Skeletal muscle cell (primary cell): ENCODE results near the gene SEPTIN5.

Experiments used
- DNase-seq: peaks from one replicate; pipeline ENCODE4 v3.0.0-alpha.2; 2010; ENCODE audit warnings: low read depth
- H3K4me3 ChIP-seq: 2 replicates; pipeline ENCODE4 v1.5.1; 2011; ENCODE audit warnings: low read depth, mild to moderate bottlenecking, control low read depth, low read length, moderate library complexity

The SEPTIN5 gene

DNA sequence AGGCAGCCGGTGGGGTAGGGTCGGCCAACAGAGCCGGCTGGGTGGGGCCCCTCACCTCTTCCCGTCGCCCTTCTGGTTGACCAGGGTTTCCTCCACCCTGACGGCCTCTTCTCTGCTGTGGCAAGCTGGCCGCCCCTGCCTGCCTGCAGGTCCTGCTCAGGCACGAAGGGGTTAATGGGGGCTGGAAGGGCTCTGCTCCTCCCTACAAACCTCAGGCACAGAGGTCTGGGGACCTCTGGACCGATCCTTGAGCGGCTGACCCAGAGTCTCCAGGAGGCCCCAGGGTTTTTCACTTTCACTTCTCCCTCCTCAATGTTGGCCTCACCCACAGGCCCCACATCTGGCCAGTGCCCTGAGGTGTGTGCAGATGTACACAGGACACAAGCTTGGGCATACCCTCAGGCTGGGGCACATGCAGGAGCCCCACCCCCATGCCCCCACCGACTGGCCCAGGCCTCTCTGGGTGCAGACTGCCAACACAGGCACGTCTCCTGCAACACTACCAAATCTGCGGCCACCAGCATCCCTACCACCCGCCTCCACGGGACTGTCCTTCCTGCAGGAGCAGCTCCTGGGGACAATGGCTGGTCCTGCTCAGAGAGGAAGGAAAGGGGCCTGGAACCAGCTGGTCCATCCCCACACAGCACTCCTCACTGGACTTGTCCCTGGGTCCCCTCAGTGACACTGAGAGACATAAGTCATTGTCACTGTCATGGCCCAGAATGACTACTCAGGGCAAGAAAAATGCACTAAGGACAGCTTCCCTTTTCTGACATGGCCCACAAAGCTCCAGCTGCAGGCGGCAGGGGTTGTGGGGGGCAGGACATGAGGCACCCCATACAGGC lies 43.1 kb downstream of the SEPTIN5 start:
- no peak overlapping the region for H3K4me3 ChIP-seq
- no peak for DNase-seq

DNA sequence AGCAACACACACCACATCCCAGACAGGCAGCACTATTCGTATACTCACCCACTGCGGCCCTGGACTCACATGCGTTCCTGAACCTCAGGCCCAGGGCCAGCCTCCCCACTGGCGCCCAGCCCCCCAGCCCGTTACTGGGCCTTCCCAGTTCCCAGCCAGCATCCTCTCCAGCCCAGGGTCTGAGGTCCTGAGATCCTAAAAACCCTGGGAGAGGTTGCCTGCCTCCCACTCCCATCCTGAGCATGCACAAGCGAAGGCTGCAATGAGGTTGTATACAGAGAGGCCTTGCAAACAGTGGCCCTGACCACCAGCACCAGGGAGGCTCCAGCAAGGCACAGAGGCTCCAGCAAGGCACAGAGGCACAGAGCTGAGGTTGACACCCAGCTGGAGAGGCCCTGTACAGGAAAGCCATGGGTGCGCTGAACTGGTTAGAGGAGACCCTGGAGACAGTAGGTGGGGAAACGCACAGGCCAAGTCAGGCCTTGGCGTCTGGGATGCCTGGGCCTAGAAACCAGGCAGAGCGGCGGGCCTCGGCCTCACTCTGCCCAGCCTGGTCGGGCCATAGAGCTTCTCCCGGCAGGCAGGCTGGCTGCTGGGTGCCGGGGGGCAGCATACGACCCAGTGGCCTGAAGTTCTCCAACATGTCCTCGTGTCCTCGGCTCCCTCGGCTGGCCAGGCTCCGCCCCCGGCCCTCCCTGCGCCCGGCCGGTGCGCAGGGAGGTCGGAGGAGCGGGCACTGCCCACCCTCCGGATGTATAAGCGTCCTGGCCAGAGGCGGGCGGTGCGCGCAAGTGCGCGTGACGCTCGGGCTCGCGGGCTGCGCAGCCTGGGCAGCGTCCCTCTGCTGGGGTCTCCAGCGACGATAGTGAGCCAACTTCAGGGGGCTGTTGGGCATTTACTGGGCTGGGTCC lies 43.9 kb downstream of the SEPTIN5 start:
- no peak overlapping the region for H3K4me3 ChIP-seq
- DNase-seq = no peak

DNA sequence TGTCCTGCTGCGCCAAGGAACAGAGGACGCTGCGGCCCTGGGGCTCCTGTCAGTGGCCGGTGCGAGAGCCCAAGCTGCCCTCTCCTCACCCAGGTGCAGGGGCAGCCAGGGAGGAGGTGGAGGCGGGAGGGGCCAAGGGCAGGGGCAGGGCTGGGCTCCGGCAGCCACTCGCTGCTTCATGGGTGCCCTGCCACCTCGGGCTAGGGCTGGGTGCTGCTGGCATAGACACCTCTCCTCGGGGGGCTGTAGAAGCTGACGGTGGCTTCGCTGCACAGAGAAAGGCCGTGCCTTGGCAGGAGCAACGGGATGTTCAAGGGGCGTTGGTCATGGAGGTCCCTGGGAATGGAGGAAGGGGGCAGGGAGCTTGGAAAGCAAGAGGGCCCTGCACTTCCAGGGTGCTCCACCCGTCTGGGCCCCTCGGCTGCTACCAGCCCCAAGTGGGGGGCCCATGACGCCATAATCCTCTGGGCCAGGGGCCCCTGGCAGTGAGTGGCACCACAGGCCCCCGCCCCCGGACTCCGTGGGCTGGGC lies 44.7 kb downstream of the SEPTIN5 start:
- no peak overlapping the region for H3K4me3 ChIP-seq

DNA sequence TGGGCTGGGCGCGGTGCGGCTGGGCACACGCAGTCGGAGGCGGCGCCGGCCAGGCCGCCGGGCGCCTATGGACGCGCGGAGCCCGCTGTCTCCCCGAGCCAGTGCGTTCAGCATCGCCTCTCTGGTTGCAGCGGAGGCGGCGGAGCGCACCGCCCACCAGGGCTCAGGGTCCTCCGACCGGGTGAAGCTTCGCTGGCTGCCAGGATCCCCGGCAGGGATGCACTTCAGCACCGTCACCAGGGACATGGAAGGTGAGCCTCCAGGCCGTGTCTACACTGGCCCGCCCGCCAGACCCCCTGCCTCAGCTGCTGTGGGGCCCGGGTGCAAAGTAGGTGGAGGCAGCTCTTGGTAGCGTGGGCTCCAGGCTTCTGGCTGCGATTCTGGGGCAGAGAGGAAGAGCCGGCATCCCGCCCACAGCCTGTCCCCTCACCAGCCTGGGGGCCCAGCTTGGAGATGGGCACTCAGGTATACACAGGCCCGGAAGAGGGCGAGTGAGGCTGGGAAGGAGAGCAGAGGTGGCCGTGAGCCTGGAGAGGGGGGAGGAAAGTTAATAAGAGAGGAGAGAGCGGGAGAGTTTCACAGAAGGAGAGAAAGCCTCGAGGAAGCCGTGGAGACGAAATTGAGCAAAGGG lies 45.2 kb downstream of the SEPTIN5 start:
- peak overlapping the region; percentile 22 for H3K4me3 ChIP-seq
- DNase-seq = no peak

More for the DNA sequence above, 44.7 kb downstream of the SEPTIN5 start:
- DNase-seq = no peak

GRCh38 chr22:19760058-19760950 lies 46.0 kb downstream of the SEPTIN5 start, which contains the start of gene TBX1:
TBX1 (plus strand) TSS chr22:19760778; CDS start chr22:19760844, 66 bp downstream.
- H3K4me3 ChIP-seq = peak within 1 kb of the TSS; percentile 46
- no peak for DNase-seq

- no peak for DNase-seq
- H3K4me3 ChIP-seq = peak overlapping the region; percentile 46
Observed at GRCh38 chr22:19760951-19761724, 46.8 kb downstream of the SEPTIN5 start.

GRCh38 chr22:19761725-19762567 lies 47.6 kb downstream of the SEPTIN5 start:
- no peak for DNase-seq
- peak overlapping the region; percentile 46 for H3K4me3 ChIP-seq

DNA sequence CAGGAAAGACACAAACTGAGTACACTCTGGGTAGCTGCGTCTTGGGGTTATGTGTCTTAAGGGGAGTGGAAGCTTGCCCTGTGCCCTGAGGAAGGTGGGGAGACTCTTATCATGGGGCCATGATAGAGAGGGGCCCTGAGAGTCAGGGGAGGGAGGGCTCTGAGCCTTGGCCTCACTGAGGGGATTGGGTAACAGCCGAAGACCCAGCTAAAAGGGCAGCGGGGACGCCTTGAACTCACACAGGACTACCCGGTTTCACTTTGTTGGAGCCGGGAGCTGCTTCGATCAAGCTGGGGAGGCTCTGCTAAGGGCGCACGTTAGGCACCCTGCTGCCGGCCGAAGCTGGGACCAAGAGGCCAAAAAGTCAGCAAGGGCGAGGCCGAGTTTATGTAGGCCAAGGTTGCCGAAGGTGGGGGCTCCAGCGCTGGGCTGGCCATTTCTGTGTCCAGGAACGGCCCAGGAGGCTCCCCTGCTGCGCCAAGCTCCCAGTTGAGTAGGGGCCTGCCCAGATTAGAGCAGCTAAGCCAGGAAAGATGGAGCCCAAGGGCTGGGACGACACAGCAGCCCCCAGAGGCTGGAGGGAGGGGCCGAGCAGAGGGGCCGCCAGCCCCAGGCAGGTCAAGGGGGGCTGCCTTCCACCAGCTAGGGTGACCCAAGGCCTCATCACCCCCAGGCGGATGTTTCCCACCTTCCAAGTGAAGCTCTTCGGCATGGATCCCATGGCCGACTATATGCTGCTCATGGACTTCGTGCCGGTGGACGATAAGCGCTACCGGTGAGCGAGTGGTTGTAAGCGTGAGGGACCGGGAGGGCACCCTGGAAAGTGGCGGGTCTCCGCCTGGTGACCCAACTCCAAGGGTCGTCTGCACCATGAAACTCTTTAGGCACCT lies 48.5 kb downstream of the SEPTIN5 start:
- DNase-seq = no peak
- peak overlapping the region; percentile 46 for H3K4me3 ChIP-seq

DNA sequence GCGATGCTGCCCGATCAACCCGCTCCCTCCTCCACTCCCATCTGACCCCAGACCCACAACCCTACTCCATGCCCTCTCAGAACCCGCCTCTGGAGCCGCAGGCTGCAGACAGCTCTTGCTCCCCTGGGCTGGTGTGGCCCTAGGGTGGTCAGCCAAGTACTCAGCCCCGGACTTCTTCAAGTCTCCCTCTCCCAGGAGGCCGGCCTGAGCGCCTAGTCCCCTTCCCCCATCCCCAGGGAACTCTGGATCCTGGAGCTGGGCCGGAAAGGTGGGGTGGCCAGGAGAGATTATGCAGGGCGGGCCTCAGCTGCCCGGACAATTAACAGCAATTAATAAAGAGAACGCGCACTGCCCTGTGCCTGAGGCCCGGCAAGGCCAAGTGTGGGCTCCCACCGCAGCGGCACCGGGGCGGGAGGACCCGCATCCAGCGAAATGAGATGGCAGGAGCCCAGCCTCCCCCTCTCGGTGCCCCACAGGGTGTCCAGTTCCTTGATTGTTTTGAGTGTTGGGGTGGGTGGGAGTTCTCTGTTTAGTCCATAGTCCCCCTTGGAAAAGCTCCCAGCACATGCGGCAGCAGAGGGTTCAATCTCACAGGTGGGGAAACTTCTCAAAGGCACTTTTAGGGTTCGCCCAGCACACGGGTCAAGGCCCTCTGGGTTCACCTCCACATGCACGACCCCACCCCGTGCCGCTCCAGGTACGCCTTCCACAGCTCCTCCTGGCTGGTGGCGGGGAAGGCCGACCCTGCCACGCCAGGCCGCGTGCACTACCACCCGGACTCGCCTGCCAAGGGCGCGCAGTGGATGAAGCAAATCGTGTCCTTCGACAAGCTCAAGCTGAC lies 49.4 kb downstream of the SEPTIN5 start:
- H3K4me3 ChIP-seq = peak overlapping the region; percentile 46
- no peak for DNase-seq

- no peak for DNase-seq
Observed at GRCh38 chr22:19764299-19764593, 49.9 kb downstream of the SEPTIN5 start.

DNA sequence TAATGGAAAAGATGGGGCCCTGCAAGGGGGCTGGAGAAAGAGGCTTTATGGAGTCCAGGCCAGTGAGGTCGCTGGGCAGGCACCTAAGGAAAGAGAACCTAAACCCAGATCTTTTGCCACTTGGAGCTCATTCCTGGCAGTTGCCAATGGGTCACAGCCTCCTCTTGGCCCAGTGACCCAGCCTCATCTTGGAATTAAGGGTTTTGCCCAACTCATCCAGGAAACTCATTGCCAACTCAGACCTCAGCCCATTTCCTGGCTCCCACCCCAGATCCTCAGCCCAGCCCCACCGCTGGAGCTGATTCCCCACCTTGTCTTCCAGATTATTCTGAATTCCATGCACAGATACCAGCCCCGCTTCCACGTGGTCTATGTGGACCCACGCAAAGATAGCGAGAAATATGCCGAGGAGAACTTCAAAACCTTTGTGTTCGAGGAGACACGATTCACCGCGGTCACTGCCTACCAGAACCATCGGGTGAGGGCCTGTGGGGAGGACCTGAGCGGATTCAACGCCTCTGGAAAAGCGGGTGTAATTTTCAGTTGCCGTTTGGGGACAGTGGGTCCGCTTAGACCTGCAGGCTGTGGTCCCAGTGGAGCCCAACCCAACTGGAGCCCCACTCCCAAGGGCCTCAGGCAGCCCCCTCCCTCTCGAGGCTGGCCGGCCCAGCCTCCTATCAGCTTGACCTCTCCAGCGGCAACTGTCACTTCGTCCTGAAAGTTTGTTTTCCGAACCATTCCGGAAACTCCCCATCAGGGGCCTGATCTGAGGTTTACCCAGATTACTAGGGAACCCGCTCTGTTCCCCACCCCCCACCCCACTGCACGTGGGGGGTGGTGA lies 50.6 kb downstream of the SEPTIN5 start:
- no peak for DNase-seq
- H3K4me3 ChIP-seq = no peak overlapping the region

More at GRCh38 chr22:19764299-19764593, 49.9 kb downstream of the SEPTIN5 start:
- no peak overlapping the region for H3K4me3 ChIP-seq

DNA sequence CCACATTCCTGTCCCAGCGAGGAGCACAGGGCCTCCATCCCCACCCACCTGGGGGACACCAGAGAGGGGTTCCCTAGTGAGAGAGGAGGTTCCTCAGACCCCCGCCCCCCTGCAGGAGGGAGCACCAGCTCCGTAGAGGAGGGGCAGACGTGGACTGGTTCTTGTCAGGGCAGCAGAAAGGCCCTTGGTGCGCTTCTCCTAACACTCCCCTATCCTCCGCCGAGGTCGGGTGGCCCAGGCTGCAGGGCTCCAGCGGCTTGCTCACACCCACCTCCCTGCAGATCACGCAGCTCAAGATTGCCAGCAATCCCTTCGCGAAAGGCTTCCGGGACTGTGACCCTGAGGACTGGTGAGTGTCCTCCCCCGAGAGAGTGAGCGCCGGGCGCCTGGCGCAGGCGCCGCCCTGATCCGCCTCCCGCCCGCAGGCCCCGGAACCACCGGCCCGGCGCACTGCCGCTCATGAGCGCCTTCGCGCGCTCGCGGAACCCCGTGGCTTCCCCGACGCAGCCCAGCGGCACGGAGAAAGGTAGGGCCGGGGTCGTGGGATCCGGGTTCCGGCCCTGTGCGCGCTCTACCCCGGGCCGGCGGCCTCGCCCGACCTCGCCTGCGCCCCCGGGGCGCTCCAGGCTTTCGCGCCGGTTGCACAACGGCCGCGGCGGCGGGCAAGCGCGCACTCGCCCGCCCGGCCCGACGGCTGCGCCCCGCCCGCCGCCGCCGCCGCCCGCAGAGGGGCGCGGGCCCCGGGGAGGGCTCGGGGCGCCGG lies 51.4 kb downstream of the SEPTIN5 start:
- no peak overlapping the region for H3K4me3 ChIP-seq

DNA sequence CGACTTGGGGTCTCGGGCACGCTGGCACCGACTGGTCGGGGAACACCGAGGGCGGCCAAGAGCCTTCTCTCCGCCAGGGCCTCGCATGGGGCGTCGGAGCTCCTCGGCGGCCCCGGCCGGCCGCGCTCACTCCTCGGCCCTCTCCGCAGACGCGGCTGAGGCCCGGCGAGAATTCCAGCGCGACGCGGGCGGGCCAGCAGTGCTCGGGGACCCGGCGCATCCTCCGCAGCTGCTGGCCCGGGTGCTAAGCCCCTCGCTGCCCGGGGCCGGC lies 51.9 kb downstream of the SEPTIN5 start:
- H3K4me3 ChIP-seq = no peak overlapping the region
- no peak for DNase-seq

More for the DNA sequence above, 51.4 kb downstream of the SEPTIN5 start:
- no peak for DNase-seq
